K562 (cell line): ENCODE measurements around the gene ZNHIT3. TPM values are rescaled to one million over a fixed set of nuclear protein-coding genes. Genes with fewer than 3 reads are reported as not detected.

ENCODE experiments used
- ASH1L ChIP-seq: fragments of 450-650 bp; IDR thresholded peaks from 2 replicates; pipeline ENCODE4 v1.6.1; 2018; ENCODE audit warnings: borderline replicate concordance, mild to moderate bottlenecking, low read depth; ENCODE audit not compliant: partially characterized antibody
- BCOR ChIP-seq: fragments of 450-650 bp; IDR thresholded peaks from 2 replicates; pipeline ENCODE4 v1.6.1; 2016
- EHMT2 ChIP-seq: fragments of 450-650 bp; IDR thresholded peaks from 2 replicates; pipeline ENCODE4 v1.6.1; 2018; ENCODE audit warnings: antibody characterized with exemption
- ETV1 ChIP-seq: fragments of 450-650 bp; conservative IDR thresholded peaks from 2 replicates; pipeline ENCODE4 v1.6.1; 2016; ENCODE audit warnings: missing genetic modification characterization, control low read depth, low read depth, missing compliant biosample characterization
- FOXP1 ChIP-seq: sonication (generic); formaldehyde crosslinking; IDR thresholded peaks from 2 replicates; pipeline ENCODE4 v1.8.0; 2022; ENCODE audit warnings: mild to moderate bottlenecking, missing genetic modification reagents
- GTF2B ChIP-seq: IDR thresholded peaks from 2 replicates; pipeline ENCODE4 v1.6.1; 2011; ENCODE audit not compliant: insufficient read length; ENCODE audit errors: extremely low read depth
- HDAC2 ChIP-seq: fragments of 450-650 bp; IDR thresholded peaks from 2 replicates; pipeline ENCODE4 v1.6.1; 2016; ENCODE audit warnings: mild to moderate bottlenecking
- HNRNPH1 ChIP-seq: fragments of 200-400 bp; formaldehyde crosslinking; optimal IDR thresholded peaks from 2 replicates; pipeline ENCODE3; 2017; ENCODE audit warnings: low read depth, mild to moderate bottlenecking, low read length, moderate library complexity
- NFE2L1 ChIP-seq: fragments of 450-650 bp; IDR thresholded peaks from 2 replicates; pipeline ENCODE4 v1.6.1; 2016; ENCODE audit warnings: missing genetic modification characterization, low read depth, mild to moderate bottlenecking, missing compliant biosample characterization, moderate library complexity, borderline replicate concordance
- STAT6 ChIP-seq: sonication (generic); formaldehyde crosslinking; IDR thresholded peaks from 2 replicates; pipeline ENCODE4 v1.8.1; 2023; ENCODE audit warnings: mild to moderate bottlenecking, missing genetic modification reagents
- TCF15 ChIP-seq: fragments of 250-450 bp; sonication (Bioruptor Pico); IDR thresholded peaks from 2 replicates; pipeline ENCODE4 v1.8.0; 2022; ENCODE audit warnings: moderate library complexity, mild to moderate bottlenecking, inconsistent platforms
- ZKSCAN8 ChIP-seq: fragments of 200-800 bp; sonication (Bioruptor generic); IDR thresholded peaks from 2 replicates; pipeline ENCODE4 v1.6.1; 2016; ENCODE audit warnings: missing genetic modification characterization, missing compliant biosample characterization
- ZNF431 ChIP-seq: sonication (generic); formaldehyde crosslinking; IDR thresholded peaks from 2 replicates; pipeline ENCODE4 v1.8.0; 2022; ENCODE audit warnings: mild to moderate bottlenecking, missing genetic modification reagents
- ZNF511 ChIP-seq: sonication (generic); formaldehyde crosslinking; IDR thresholded peaks from 2 replicates; pipeline ENCODE4 v1.8.0; 2022; ENCODE audit warnings: mild to moderate bottlenecking, missing genetic modification reagents
- ZNF592 ChIP-seq: fragments of 450-650 bp; IDR thresholded peaks from 2 replicates; pipeline ENCODE4 v1.6.1; 2017; ENCODE audit warnings: antibody characterized with exemption, mild to moderate bottlenecking
- ZNF740 ChIP-seq, 3 experiments: fragments of 200-800 bp in 1 of 3; sonication (Bioruptor generic) in 1 of 3; sonication (generic) in 1 of 3; formaldehyde crosslinking in 1 of 3; IDR thresholded peaks; 2 replicates each; pipeline versions ENCODE4 v1.6.1 to v1.8.0; 2016 to 2022; ENCODE audit warnings: mild to moderate bottlenecking in 2 of 3, missing compliant biosample characterization in 2 of 3, missing genetic modification characterization in 2 of 3, missing genetic modification reagents in 1 of 3
- polyA plus RNA-seq, 8 experiments: library from polyadenylated mRNA; depleted of rRNA in 4 of 8; stranded (reverse) in 5 of 8; unstranded in 3 of 8; fragments of >200 nt; fragmentation: Nextera tagmentation in 2 of 8; fragmentation: Illumina TruSeq in 1 of 8; extraction: Ambion mirVana in 2 of 8; extraction: Trizol in 1 of 8; gene quantifications; 2 replicates each; pipeline versions ENCODE4 v1.2.1 to v1.2.3, GENCODE V29; 2011 to 2014; ENCODE audit warnings: inconsistent platforms in 1 of 8, missing spikeins in 1 of 8
- total RNA-seq, 7 experiments: library from RNA; depleted of rRNA in 6 of 7; stranded (reverse); fragments of >200 nt in 6 of 7; fragmentation: Illumina TruSeq in 2 of 7; extraction: Trizol in 2 of 7; gene quantifications; 2 replicates each; pipeline versions ENCODE4 v1.2.1 to v1.2.3, GENCODE V29; 2011 to 2021; ENCODE audit warnings: low replicate concordance in 1 of 7

Gene ZNHIT3
- total and polyA plus RNA-seq, 9 of the 15 experiments (the other 6 are each of a cell fraction or from before 2014, with no cell fraction given) = 45.0 to 300 (median 88.4) TPM

GRCh38 chr17:36463916-36464764 lies 22.3 kb upstream of the ZNHIT3 start (continued):
- TF ChIP-seq ETV1 (tag) = peak; percentile 44; the same call in 1 of the 2 replicates
- TF ChIP-seq GTF2B = no peak
- TF ChIP-seq ZNF511 (CRISPR knock-in tag) = peak; percentile 92
- no peak for TF ChIP-seq ASH1L
- TF ChIP-seq TCF15 = no peak
- TF ChIP-seq ZNF740 (CRISPR knock-in tag; IDR thresholded peaks at IDR 0.05) = no peak
- no peak for TF ChIP-seq ZNF740 (tag; IDR thresholded peaks at IDR 0.05)
- TF ChIP-seq ZNF592 = no peak
- no peak for TF ChIP-seq HDAC2
- no peak for TF ChIP-seq NFE2L1
- no peak for TF ChIP-seq BCOR
- TF ChIP-seq ZKSCAN8 = no peak
- TF ChIP-seq ZNF431 = no peak
- peak; percentile 64; the same call in 1 of the 2 replicates for TF ChIP-seq FOXP1 (CRISPR knock-in tag)
- peak; percentile 99 for TF ChIP-seq EHMT2
- no peak for TF ChIP-seq STAT6
- TF ChIP-seq HNRNPH1 = no peak
